H1 (cell line): ENCODE data around the gene ARFGAP3.

Source experiments
- CREB1 ChIP-seq: IDR thresholded peaks from 2 replicates; pipeline ENCODE4 v1.6.1; 2012; ENCODE audit warnings: inconsistent platforms
- EP300 ChIP-seq, 2 experiments: IDR thresholded peaks; 1 replicate in 1 of 2; 2 replicates in 1 of 2; pipeline ENCODE4 v1.6.1; 2011 to 2012; ENCODE audit warnings: low read depth in 2 of 2, low read length in 2 of 2, mild to moderate bottlenecking in 2 of 2, borderline replicate concordance in 1 of 2, inconsistent platforms in 1 of 2, moderate library complexity in 1 of 2
- HDAC6 ChIP-seq: IDR thresholded peaks from one replicate; pipeline ENCODE4 v1.7.1; 2012; ENCODE audit warnings: low read depth, mild to moderate bottlenecking, inconsistent platforms, low read length, moderate library complexity
- POLR2A ChIP-seq, 2 experiments: IDR thresholded peaks; 1 replicate in 1 of 2; 2 replicates in 1 of 2; pipeline ENCODE4 v1.6.1; 2011; ENCODE audit warnings: low read depth in 2 of 2, low read length in 2 of 2, mild to moderate bottlenecking in 2 of 2; ENCODE audit errors: control extremely low read depth in 1 of 2
- TEAD4 ChIP-seq: IDR thresholded peaks from 2 replicates; pipeline ENCODE4 v1.6.1; 2012; ENCODE audit warnings: low read depth, low read length, inconsistent platforms, mixed read lengths
- ZNF274 ChIP-seq: IDR thresholded peaks from 2 replicates; pipeline ENCODE4 v1.7.0; 2012; ENCODE audit warnings: low read length, borderline replicate concordance; ENCODE audit errors: extremely low read depth
- TF ChIP-seq, protein P1 (sequence below), 3 experiments: IDR thresholded peaks; 1 replicate in 2 of 3; 2 replicates in 1 of 3; pipeline versions ENCODE4 v1.5.1 to v1.6.1; 2011; ENCODE audit warnings: low read length in 3 of 3, mild to moderate bottlenecking in 3 of 3, inconsistent platforms in 2 of 3, low read depth in 1 of 3, moderate library complexity in 1 of 3; ENCODE audit not compliant: insufficient read depth in 1 of 3; ENCODE audit errors: control extremely low read depth in 1 of 3
- TF ChIP-seq, protein P2 (sequence below): IDR thresholded peaks from 2 replicates; pipeline ENCODE4 v1.6.1; 2011; ENCODE audit warnings: low read depth, mild to moderate bottlenecking, low read length; ENCODE audit not compliant: insufficient read depth

DNA sequence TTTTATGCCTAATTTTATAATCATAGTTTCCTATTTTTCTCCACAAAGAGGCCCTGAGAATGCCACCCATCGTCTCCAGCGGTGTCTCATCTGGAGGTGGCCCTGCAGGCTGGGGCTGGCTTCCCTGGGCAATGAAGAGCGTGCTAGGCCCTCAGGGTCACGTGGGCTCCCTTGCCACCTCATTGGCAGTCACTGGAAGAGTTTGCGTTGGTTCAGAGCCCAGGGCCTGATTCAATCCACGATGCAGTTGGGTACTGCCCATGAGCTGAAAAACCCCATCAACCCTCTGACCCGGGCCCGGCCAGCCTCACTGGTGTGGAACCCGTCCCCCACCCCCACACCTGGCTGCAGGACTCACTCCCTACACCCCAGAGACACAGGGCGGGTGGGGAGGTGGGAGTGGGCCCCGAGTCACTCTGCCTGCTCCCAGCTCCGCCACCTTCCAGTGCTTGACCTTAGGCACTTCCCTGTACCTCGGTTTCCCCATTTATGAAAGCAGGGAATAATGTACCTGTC is 93.0 kb downstream of the ARFGAP3 start:
- TF ChIP-seq HDAC6 (no peak), ZNF274 (no peak), CREB1 (no peak), POLR2A (IDR thresholded peaks at IDR 0.05; ENCODE audit: control extremely low read depth in 1 of 2, low read depth in 2 of 2, low read length in 2 of 2) (no peak), TEAD4 (no peak), EP300 (IDR thresholded peaks at IDR 0.05; ENCODE audit: borderline replicate concordance in 1 of 2, low read depth in 2 of 2, low read length in 2 of 2) (no peak)
- TF ChIP-seq, protein P1, sequence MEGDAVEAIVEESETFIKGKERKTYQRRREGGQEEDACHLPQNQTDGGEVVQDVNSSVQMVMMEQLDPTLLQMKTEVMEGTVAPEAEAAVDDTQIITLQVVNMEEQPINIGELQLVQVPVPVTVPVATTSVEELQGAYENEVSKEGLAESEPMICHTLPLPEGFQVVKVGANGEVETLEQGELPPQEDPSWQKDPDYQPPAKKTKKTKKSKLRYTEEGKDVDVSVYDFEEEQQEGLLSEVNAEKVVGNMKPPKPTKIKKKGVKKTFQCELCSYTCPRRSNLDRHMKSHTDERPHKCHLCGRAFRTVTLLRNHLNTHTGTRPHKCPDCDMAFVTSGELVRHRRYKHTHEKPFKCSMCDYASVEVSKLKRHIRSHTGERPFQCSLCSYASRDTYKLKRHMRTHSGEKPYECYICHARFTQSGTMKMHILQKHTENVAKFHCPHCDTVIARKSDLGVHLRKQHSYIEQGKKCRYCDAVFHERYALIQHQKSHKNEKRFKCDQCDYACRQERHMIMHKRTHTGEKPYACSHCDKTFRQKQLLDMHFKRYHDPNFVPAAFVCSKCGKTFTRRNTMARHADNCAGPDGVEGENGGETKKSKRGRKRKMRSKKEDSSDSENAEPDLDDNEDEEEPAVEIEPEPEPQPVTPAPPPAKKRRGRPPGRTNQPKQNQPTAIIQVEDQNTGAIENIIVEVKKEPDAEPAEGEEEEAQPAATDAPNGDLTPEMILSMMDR (IDR thresholded peaks at IDR 0.05; ENCODE audit: control extremely low read depth in 1 of 3, insufficient read depth in 1 of 3, low read depth in 1 of 3, low read length in 3 of 3), result no peak
- TF ChIP-seq, protein P2, sequence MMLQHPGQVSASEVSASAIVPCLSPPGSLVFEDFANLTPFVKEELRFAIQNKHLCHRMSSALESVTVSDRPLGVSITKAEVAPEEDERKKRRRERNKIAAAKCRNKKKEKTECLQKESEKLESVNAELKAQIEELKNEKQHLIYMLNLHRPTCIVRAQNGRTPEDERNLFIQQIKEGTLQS, result no peak
